Endothelial cell of umbilical vein (primary cell): Measurements from ENCODE around the gene HINT2.

Experiments
- CTCF ChIP-seq, 2 donors: IDR thresholded peaks; 1 replicate in 1 of 2; 2 replicates in 1 of 2; pipeline ENCODE4 v1.5.1; 2011; ENCODE audit warnings: low read length in 2 of 2, mild to moderate bottlenecking in 2 of 2, moderate library complexity in 2 of 2, control low read depth in 1 of 2, inconsistent platforms in 1 of 2, low read depth in 1 of 2; ENCODE audit not compliant: insufficient read depth in 1 of 2; ENCODE audit errors: extremely low read depth in 1 of 2
- EZH2 ChIP-seq: IDR thresholded peaks from 2 replicates; pipeline ENCODE4 v1.6.1; 2012; ENCODE audit warnings: borderline replicate concordance, low read depth, mild to moderate bottlenecking, moderate library complexity, low read length, inconsistent platforms; ENCODE audit not compliant: severe bottlenecking
- JUN ChIP-seq: IDR thresholded peaks from 2 replicates; pipeline ENCODE4 v1.6.1; 2011; ENCODE audit warnings: borderline replicate concordance, low read depth; ENCODE audit not compliant: insufficient read length, insufficient read depth
- MAX ChIP-seq: IDR thresholded peaks from 2 replicates; pipeline ENCODE4 v1.6.1; 2011; ENCODE audit not compliant: insufficient read depth, insufficient read length
- POLR2A ChIP-seq: IDR thresholded peaks from 2 replicates; pipeline ENCODE4 v1.6.1; 2012; ENCODE audit warnings: low read depth, mild to moderate bottlenecking, control low read depth, low read length

- TF ChIP-seq MAX (no peak), CTCF (IDR thresholded peaks at IDR 0.05; ENCODE audit: extremely low read depth in 1 of 2, insufficient read depth in 1 of 2, low read depth in 1 of 2, low read length in 2 of 2) (no peak), POLR2A (no peak), JUN (no peak), EZH2 (no peak)
Measured at GRCh38 chr9:35835766-35836165, 20.9 kb upstream of the HINT2 start.
